GM12873 (cell line): Measurements from ENCODE around the gene JAKMIP1.

Source experiments
- CTCF ChIP-seq: IDR thresholded peaks from 2 replicates; pipeline ENCODE4 v1.5.1; 2012; ENCODE audit warnings: low read depth, mild to moderate bottlenecking, moderate library complexity, low read length, control low read depth; ENCODE audit not compliant: insufficient read depth; ENCODE audit errors: missing control alignments

Gene JAKMIP1

GRCh38 chr4:6198278-6198677 is 2.1 kb downstream of the JAKMIP1 start:
- TF ChIP-seq CTCF, result no peak

GRCh38 chr4:6197433-6198174 is 2.7 kb downstream of the JAKMIP1 start:
- no peak for TF ChIP-seq CTCF

- TF ChIP-seq CTCF, result no peak
Measured at GRCh38 chr4:6196871-6197270, 3.5 kb downstream of the JAKMIP1 start.

- no peak for TF ChIP-seq CTCF
Measured at GRCh38 chr4:6196324-6196723, 4.0 kb downstream of the JAKMIP1 start.

GRCh38 chr4:6195602-6196319 is 4.6 kb downstream of the JAKMIP1 start:
- no peak for TF ChIP-seq CTCF

GRCh38 chr4:6194458-6195195 is 5.7 kb downstream of the JAKMIP1 start:
- TF ChIP-seq CTCF, result no peak

- no peak for TF ChIP-seq CTCF
Measured at GRCh38 chr4:6193399-6193798, 7.0 kb downstream of the JAKMIP1 start.
